ENCODE results near the gene C10orf71.

Gene C10orf71

GRCh38 chr10:49274886-49275285 is 24.1 kb upstream of the C10orf71 start:
- DNase-seq (ENCODE audit: low spot score): no peak

- no peak for DNase-seq (ENCODE audit: low spot score)
Observed at GRCh38 chr10:49275896-49276295, 23.1 kb upstream of the C10orf71 start.

GRCh38 chr10:49276596-49276995 is 22.4 kb upstream of the C10orf71 start:
- no peak for DNase-seq (ENCODE audit: low spot score)

GRCh38 chr10:49277973-49278372 is 21.0 kb upstream of the C10orf71 start:
- DNase-seq (ENCODE audit: low spot score): no peak

GRCh38 chr10:49278497-49278981 is 20.4 kb upstream of the C10orf71 start:
- DNase-seq (ENCODE audit: low spot score): peak; percentile 30

GRCh38 chr10:49279015-49279880 is 19.7 kb upstream of the C10orf71 start:
- peak; percentile 30 for DNase-seq (ENCODE audit: low spot score)

- peak; percentile 47 for DNase-seq (ENCODE audit: low spot score)
Observed at GRCh38 chr10:49280001-49280408, 19.0 kb upstream of the C10orf71 start.

GRCh38 chr10:49281461-49281860 is 17.5 kb upstream of the C10orf71 start:
- peak; percentile 56 for DNase-seq (ENCODE audit: low spot score)

GRCh38 chr10:49282306-49282705 is 16.7 kb upstream of the C10orf71 start:
- DNase-seq (ENCODE audit: low spot score): no peak

- peak; percentile 58 for DNase-seq (ENCODE audit: low spot score)
Observed at GRCh38 chr10:49282879-49283341, 16.1 kb upstream of the C10orf71 start.

- peak; percentile 56 for DNase-seq (ENCODE audit: low spot score)
Observed at GRCh38 chr10:49283491-49283890, 15.5 kb upstream of the C10orf71 start.

- DNase-seq (ENCODE audit: low spot score): peak; percentile 45
Observed at GRCh38 chr10:49284356-49284755, 14.6 kb upstream of the C10orf71 start.

GRCh38 chr10:49285232-49285631 is 13.7 kb upstream of the C10orf71 start:
- DNase-seq (ENCODE audit: low spot score): no peak

GRCh38 chr10:49286686-49287085 is 12.3 kb upstream of the C10orf71 start:
- peak; percentile 38 for DNase-seq (ENCODE audit: low spot score)

- peak; percentile 49 for DNase-seq (ENCODE audit: low spot score)
Observed at GRCh38 chr10:49287689-49288340, 11.2 kb upstream of the C10orf71 start.

- peak; percentile 6 for DNase-seq (ENCODE audit: low spot score)
Observed at GRCh38 chr10:49288341-49289065, 10.5 kb upstream of the C10orf71 start.

GRCh38 chr10:49289480-49289879 is 9.5 kb upstream of the C10orf71 start:
- peak; percentile 30 for DNase-seq (ENCODE audit: low spot score)

- DNase-seq (ENCODE audit: low spot score): no peak
Observed at GRCh38 chr10:49290131-49290530, 8.8 kb upstream of the C10orf71 start.

- peak; percentile 37 for DNase-seq (ENCODE audit: low spot score)
Observed at GRCh38 chr10:49290607-49291006, 8.4 kb upstream of the C10orf71 start.

- no peak for DNase-seq (ENCODE audit: low spot score)
Observed at GRCh38 chr10:49292565-49293207, 6.3 kb upstream of the C10orf71 start.

GRCh38 chr10:49293208-49293603 is 5.8 kb upstream of the C10orf71 start:
- no peak for DNase-seq (ENCODE audit: low spot score)

- DNase-seq (ENCODE audit: low spot score): no peak
Observed at GRCh38 chr10:49294731-49295130, 4.2 kb upstream of the C10orf71 start.

All from left forelimb (tissue), 1 donor.